NOMO-1 treated with dmso at 0.1 percent for 144 hours (cell line): ENCODE data around the gene HCRTR2.

Experiments used
- DNase-seq: peaks from one replicate; lab custom pipeline; 2025; ENCODE audit not compliant: unreplicated experiment; lab: John Stamatoyannopoulos, UW

Gene HCRTR2

GRCh38 chr6:55319961-55320695 is 145.8 kb downstream of the HCRTR2 start:
- DNase-seq: no peak

GRCh38 chr6:55320696-55321086 is 146.4 kb downstream of the HCRTR2 start:
- no peak for DNase-seq

GRCh38 chr6:55327169-55327568 is 152.9 kb downstream of the HCRTR2 start, which contains the start of gene GFRAL:
Gene GFRAL (plus strand): TSS chr6:55327469. CDS start chr6:55327555, 86 bp downstream.
- no peak for DNase-seq
